ENCODE measurements around the gene LVRN. TPM values are rescaled to one million over a fixed set of nuclear protein-coding genes. Genes with fewer than 3 reads are reported as not detected.

LVRN gene
- total and polyA plus RNA-seq, 10 donors = 0.11 to 0.77 (median 0.28) TPM; not detected in 4

DNA sequence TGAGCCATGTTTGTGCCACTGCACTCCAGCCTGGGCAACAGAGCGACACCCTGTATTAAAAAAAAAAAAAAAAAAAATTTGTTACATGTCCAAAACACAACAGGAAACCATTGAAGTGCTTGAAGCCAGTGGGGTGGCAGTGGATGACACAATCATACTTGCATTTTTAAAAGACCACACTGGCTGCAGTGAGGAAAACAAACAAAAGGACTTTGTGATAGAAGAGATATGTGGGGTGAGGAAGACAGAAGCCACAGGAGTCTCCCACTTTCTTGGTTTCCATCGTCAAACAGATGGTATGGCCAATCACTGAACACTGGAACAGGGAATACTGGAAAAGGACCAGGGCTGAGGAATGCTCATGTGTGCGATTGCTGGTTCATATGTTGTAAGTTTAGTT lies 101.7 kb downstream of the LVRN start:
- H3K4me1 ChIP-seq = peaks cover 0 to 5% (median 2%) of the 10 kb centered on the region in 6 donors
- H3K27ac ChIP-seq = no peak overlapping the region
- intact Hi-C loops (cut with DNase I; ENCODE audit: low total_unique reads) = loop anchor here (10.0 kb wide), 1 partner anchor 219 kb away; the partner anchor contains the start of genes AP3S1 and ATG12
- TF ChIP-seq, protein P1, sequence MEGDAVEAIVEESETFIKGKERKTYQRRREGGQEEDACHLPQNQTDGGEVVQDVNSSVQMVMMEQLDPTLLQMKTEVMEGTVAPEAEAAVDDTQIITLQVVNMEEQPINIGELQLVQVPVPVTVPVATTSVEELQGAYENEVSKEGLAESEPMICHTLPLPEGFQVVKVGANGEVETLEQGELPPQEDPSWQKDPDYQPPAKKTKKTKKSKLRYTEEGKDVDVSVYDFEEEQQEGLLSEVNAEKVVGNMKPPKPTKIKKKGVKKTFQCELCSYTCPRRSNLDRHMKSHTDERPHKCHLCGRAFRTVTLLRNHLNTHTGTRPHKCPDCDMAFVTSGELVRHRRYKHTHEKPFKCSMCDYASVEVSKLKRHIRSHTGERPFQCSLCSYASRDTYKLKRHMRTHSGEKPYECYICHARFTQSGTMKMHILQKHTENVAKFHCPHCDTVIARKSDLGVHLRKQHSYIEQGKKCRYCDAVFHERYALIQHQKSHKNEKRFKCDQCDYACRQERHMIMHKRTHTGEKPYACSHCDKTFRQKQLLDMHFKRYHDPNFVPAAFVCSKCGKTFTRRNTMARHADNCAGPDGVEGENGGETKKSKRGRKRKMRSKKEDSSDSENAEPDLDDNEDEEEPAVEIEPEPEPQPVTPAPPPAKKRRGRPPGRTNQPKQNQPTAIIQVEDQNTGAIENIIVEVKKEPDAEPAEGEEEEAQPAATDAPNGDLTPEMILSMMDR (IDR thresholded peaks at IDR 0.05 in 8 of 11, conservative IDR thresholded peaks at IDR 0.05 in 3 of 11) = no peak
- no peak for TF ChIP-seq POLR2AphosphoS5 (IDR thresholded peaks at IDR 0.05)
- TF ChIP-seq POLR2A (IDR thresholded peaks at IDR 0.05) = no peak
- peaks cover 0 to 12% (median 0%) of the 10 kb centered on the region in 7 donors for H3K27me3 ChIP-seq (replicated peaks in 1 of 7)
- no peak for DNase-seq
- WGBS, 5 donors = 82 to 91% (median 89%) methylated on average over 3 of the region's 3 CpGs
- no peaks in the 10 kb centered on the region for H3K36me3 ChIP-seq
- no peak overlapping the region for H3K4me3 ChIP-seq
- H3K9me3 ChIP-seq = no peaks in the 10 kb centered on the region

DNA sequence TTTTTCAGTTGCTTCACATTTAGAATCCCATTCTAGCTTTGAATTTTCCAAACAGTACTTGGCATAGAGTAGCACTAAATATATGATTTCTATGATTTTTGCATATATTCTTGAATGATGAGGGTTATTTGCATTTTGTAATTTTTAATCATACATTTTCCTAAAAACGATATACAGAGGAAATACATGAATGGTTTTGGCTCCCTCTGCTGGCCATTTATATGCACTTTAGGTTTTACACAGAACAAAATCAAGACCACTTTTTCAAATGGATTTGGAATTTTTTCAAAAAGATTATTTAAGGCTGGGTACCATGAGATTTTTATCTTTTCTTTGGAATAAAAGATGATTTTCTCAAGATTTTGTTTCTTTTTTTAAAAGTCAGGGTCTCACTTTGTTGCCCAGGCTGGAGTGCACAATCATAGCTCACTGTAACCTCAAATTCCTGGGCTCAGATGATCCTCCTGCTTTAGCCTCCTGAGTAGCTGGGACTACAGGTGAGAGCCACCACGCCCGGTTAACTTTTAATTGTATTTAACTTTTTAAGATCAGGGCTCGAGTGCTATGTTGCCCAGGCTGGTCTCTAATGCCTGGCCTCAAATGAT lies 105.9 kb downstream of the LVRN start:
- Histone ChIP-seq H3K4me3 (no peak overlapping the region), H3K36me3 (no peaks in the 10 kb centered on the region), H3K27ac (no peak overlapping the region), H3K4me1 (peaks cover 0 to 5% (median 2%) of the 10 kb centered on the region in 6 donors), H3K9me3 (no peaks in the 10 kb centered on the region), H3K27me3 (replicated peaks in 1 of 7) (peaks cover 0 to 5% (median 0%) of the 10 kb centered on the region in 7 donors)
- intact Hi-C loops (cut with DNase I; ENCODE audit: low total_unique reads) = loop anchor here (2.0 to 10.0 kb wide), 2 partner anchors 223 to 435 kb away; partner anchors contain the start of genes AP3S1 and ATG12
- WGBS, 5 donors = 21 to 35% (median 27%) methylated on average over 4 of the region's 4 CpGs
- DNase-seq = no peak
- TF ChIP-seq, protein P1 (IDR thresholded peaks at IDR 0.05 in 8 of 11, conservative IDR thresholded peaks at IDR 0.05 in 3 of 11) = peak; percentile 39 to 85 (median 76)
- TF ChIP-seq POLR2AphosphoS5 (IDR thresholded peaks at IDR 0.05) = no peak

DNA sequence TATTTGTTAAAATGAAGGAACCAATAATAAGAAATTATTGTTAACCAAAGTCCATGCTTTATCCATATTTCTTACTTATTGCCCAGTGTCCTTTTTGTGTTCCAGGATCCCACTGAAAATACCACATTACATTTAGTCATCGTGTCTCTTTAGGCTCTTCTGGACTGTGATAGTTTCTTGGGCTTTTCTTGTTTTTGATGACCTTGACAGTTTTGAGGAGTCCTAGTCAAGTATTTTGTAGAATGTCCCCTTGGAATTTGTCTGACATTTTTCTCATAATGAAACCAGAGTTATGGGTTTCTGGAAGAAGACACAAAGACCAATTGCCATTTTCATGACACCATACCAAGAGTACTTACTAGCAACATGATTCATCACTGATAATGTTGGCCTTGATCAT lies 108.9 kb downstream of the LVRN start:
- H3K4me1 ChIP-seq = peaks cover 0 to 13% (median 2%) of the 10 kb centered on the region in 6 donors
- no peaks in the 10 kb centered on the region for H3K36me3 ChIP-seq
- TF ChIP-seq POLR2AphosphoS5 (IDR thresholded peaks at IDR 0.05) (no peak), POLR2A (IDR thresholded peaks at IDR 0.05) (no peak)
- TF ChIP-seq, protein P1 (IDR thresholded peaks at IDR 0.05 in 8 of 11, conservative IDR thresholded peaks at IDR 0.05 in 3 of 11) = no peak
- no peak overlapping the region for H3K27ac ChIP-seq
- no peaks in the 10 kb centered on the region for H3K9me3 ChIP-seq
- H3K27me3 ChIP-seq (replicated peaks in 1 of 7) = peaks cover 0 to 5% (median 0%) of the 10 kb centered on the region in 7 donors
- DNase-seq = no peak
- intact Hi-C loops (cut with DNase I; ENCODE audit: low total_unique reads) = no loop called here
- 94 to 100% (median 95%) methylated on average over 1 of the region's 1 CpG for WGBS, 5 donors
- H3K4me3 ChIP-seq = no peak overlapping the region

DNA sequence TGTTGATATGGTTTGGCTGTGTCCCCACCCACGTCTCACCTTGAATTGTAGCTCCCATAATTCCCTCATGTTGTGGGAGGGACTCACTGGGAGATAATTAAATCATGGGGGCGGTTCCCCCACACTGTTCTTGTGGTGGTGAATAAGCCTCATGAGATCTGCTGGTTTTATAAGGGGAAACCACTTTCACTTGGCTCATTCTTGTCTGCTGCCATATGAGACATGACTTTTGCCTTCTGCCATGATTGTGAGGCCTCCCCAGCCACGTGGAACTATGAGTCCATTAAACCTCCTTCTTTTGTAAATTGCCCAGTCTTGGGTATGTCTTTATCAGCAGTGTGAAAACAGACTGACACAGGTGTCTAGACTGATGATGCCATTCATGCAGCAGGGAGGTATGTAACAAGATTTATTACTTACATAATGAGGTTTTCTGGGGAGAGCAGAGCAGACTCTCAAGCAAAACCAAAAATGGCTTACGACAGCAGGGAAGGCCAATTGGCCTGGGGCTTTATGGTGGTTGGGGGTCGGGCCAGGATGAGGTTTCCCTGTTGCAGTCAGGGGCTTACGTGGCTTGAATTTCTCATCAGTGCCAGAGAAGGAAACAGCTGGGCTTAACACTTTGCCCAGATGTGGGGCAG lies 113.0 kb downstream of the LVRN start:
- Histone ChIP-seq H3K36me3 (peaks cover 0 to 4% (median 0%) of the 10 kb centered on the region in 6 donors), H3K27ac (no peak overlapping the region), H3K4me1 (peaks cover 0 to 20% (median 8%) of the 10 kb centered on the region in 6 donors), H3K4me3 (no peak overlapping the region), H3K9me3 (no peaks in the 10 kb centered on the region), H3K27me3 (replicated peaks in 1 of 7) (no peaks in the 10 kb centered on the region)
- TF ChIP-seq, protein P1 (IDR thresholded peaks at IDR 0.05 in 8 of 11, conservative IDR thresholded peaks at IDR 0.05 in 3 of 11) = no peak
- no peak for TF ChIP-seq POLR2AphosphoS5 (IDR thresholded peaks at IDR 0.05)
- TF ChIP-seq POLR2A (IDR thresholded peaks at IDR 0.05) = no peak
- DNase-seq = no peak
- intact Hi-C loops (cut with DNase I; ENCODE audit: low total_unique reads) = no loop called here
- WGBS, 5 donors = 39 to 50% (median 43%) methylated on average over 6 of the region's 6 CpGs

All from spleen (tissue), 11 donors.